GM18499 (cell line): ENCODE measurements around the gene KCNG2.

Experiments
- ATAC-seq: cut with Tn5 transposase; IDR thresholded peaks from one replicate; pipeline ENCODE4 v1.9.1; 2021; ENCODE audit warnings: moderate number of reproducible peaks; ENCODE audit not compliant: insufficient read depth, unreplicated experiment

The KCNG2 gene

DNA sequence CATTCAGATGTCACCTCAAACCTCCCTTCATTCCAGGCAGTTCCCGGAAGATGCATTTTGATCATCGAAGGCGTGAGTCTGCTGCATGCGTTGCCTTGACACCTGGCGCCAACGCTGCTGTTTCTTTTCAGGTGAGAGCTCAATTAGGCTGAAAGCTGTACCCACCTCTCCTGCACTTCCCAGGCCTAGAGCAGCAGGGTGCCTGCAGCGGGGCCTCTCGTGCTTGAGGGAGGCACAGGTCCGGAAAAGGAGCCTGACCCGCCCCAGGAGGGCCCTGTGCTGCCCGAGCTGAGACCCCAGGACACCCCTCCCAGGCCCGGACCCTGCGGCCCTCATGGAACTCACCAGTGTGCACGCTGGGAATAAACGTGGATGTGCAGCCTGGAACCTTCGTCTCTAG is 31.4 kb upstream of the KCNG2 start:
- no peak for ATAC-seq

DNA sequence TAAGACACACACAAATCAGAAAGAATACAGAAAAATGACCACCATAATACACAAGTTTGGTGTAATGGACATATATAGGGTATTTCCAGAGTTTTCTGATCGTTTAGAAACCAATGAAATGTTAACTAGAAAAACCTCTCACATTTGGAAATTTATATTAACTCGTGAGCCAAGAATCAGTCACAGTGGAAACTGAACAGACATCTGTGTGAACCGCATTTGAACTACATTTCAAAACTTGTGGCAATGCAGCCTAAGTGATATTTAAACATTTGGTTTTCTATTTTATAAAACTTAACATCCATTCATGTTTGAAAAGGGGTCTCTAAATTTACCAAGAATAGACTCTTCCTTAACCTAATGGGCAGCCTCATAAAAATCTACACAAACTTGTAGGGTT is 29.0 kb upstream of the KCNG2 start:
- ATAC-seq, result no peak

DNA sequence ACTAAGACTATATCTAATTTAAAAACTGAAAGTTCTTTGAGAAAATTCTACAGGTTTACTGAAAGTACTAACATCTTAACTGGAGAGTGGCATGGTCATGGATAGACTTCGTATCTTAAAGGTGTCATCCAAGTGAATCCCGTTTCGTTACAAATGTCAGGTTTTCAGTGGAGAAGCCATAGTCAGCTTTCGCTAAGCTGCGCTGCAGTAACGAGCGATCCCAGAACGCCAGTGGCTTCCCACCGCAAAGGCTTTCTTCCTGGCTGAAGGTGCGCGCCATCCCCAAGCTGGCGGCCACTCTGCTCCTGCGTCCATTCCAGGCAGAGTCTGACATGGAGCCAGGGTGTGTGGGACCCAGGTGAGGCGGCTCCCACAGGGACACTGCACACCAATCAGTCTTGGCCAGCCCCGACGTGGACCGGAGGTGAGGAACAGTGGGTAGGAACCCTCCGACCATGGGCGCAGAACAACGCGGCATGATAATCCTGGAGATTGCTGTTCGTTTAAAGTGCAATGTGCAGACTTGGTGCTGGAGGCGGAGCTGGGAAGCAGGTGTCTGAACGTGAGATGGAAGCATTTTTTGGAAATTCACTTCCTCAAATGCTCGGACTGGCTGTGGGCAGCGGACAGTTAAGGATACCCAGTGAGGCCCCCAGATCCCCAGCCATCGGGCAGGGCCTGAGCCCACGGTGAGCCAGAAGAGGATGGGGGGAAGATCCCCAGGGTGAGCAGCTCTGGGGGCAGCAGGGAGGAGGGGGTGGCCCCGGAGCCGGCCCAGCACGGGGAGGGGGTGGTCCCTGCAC is 27.8 kb upstream of the KCNG2 start:
- ATAC-seq, result no peak

DNA sequence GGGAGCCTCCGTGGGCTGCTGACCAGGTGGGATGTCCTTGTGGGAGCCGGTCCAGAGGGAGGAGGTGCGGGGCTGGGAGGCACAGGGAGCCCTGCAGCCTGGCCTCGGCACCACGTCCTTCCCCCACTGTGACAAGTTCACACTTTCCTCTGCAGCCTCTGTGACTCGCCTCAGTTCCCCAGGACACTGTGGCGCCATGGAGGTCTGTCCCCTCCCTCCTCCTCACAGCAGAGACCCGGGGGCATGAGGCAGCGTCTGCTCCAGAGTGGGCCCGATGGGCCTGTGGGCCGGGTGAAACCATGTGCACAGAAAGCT is 27.3 kb upstream of the KCNG2 start:
- ATAC-seq, result no peak

DNA sequence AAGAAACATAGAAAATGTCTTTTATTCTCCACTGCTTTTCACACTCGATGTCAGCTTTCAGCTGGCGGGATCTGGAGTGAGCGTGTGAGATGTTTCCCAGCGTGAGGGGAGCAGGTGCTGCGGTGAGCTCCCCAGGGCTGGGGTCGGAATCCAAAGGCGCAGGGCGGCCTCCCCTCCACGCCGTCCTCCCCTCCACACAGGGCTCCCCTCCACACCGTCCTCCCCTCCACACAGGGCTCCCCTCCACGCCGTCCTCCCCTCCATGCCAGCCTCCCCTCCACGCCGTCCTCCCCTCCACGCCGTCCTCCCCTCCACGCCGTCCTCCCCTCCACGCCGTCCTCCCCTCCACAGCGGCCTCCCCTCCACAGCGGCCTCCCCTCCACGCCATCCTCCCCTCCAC is 26.9 kb upstream of the KCNG2 start:
- ATAC-seq, result no peak

DNA sequence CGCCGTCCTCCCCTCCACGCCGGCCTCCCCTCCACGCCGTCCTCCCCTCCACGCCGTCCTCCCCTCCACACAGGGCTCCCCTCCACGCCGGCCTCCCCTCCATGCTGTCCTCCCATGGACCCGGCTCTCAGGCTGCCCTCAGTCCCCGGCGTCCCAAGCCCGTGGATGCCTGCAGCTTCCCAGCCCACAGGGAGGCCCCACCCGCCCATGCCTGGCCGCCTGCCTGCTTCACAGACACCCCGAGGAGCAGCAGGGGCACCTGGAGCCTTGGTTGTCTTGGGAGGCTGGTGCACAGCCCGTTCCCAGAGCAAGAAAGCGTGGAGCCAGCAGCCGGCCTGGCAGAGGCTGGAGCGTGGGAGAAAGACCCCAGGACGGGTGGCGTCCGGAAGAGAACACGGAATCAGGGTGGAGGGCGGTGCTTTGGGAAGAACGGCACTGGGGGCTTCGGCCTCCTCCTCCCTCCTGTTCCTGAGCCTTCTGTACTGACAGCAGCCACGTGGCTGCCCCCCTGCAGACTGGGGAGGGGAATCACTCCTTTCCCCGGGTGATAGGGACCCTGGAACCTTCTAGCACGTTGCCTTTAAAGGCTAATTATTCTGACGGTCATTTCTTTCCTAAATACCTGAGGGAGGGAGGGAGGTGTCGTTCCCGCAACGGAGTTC is 26.2 kb upstream of the KCNG2 start:
- no peak for ATAC-seq

DNA sequence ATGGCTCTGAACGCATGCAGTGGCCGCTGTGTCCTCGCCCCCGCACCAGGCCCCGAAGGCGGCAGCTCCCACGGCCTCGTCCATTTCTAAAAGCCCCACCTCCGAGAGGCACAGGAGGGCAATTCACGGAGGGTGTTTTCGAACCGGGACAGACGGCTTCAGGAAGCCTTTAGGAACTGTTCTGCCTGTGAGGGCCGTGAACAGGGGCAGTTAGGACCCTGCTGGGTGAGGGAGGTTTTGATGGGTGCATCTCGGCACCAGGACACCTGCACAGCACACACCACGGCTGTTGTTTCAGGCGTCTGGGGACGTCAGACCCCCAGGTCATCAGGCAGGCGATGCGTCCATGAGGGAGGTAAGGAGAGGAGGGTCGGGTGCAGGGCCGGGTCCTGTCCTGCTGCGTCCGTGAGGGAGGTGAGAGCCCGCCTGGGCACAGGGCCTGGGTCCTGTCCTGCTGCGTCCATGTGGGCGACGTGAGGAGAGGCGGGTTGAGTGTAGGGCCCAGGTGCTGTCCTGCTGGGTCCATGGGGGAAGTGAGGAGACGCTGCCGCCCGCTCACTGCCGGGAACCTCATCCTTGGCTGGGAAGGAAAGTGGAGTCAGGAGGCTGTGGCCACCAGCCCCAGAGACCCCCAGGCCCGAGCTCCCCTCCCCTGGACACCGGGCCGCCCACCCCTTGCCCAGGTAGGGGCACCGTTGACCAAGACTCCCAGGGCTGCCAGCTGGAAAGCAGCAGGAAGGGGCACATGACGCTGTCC is 25.5 kb upstream of the KCNG2 start:
- no peak for ATAC-seq

DNA sequence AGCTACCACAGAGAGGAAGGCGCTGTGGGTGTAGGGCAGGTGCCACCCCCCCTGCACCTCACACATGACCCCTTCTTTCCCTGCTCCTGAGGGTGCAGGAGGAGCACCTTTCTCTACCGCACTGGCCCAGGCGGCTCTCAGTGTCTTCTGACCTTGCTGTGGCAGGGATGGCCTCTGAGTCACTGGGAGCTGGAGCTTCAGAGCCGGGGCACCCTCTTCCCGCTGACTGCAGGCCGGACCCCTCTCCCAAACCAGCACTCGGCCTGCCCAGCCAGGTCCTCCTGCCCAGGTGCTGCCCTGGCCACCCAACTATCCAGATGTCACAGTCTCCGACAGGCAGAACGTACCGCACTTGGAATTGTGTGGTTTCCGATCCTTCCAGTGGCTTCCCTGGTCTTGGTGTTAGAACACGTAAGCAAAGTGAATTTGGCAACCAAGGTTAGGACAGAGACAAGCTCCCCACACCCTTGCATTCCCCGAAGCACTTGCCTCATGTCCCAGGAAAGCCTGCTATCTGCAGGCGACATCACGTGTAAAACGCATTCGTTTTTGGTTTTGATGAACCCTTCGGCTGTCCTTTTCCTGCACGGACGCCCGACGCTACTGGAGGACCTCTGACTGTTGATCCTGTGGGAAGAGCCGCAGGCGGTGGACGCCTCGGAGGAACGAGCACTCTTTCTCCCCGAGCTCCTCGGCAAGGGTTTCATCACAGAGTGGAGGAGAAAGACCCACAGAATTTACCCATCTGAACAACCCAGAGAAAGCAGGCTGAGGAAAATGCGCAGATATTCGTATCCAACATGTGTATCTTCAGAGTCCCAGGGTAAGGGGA is 24.7 kb upstream of the KCNG2 start:
- ATAC-seq, result no peak

DNA sequence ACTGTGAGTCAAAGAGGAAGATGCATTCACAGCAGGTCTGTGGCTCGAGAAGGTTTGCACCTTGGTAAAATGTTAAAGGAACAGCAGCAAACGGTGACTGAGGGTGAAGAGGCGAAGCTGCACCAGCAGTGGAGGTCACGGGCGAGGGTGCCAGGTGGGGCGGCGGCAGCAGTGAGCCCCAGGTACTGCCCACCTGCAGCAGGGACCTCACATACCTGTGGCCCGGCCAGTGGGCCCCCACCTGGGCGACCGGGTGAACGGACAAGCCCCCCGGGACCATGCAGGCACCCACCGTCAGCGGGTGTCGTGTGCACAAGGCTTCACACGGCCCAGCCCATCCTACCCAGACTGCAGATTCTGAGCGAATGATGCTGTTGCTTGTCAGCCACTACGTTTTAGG is 23.6 kb upstream of the KCNG2 start:
- no peak for ATAC-seq

DNA sequence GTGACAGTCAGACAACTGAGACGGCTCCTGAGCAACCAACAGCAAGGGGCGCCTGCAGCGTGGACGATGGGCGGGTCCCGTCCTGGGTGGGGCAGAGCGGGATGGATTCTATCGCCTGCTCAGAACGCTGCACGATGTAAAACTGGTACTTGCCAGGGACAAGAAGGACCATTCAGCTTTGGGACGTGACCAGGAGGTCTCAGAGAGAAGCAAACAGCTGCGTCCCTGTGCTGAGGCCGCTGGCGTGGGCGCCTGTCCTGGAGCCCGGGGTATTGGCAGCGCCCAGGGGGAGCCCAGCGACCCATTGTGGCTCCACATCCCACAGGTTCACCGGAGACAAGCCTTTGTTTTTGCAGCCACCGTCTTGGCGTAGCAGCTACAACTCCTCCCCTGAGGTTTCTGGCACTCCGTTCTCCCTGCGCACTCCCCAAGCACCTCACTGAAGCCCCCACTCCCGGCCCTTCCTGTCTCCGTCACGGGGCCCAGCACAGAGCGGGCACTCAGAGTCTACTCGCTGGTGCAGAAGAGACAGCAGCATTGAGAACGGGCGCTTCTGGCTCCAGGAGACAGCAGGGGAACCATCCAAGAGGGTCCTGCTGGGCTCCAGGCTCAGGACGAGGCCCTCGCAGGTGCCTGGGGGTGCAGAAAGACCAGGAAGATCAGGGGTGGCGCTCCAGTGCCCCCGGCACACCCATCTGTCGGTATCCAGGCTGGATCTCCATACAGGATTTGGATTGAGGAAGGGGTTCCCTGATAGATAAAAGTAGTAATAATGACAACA is 22.1 kb upstream of the KCNG2 start:
- ATAC-seq, result no peak

DNA sequence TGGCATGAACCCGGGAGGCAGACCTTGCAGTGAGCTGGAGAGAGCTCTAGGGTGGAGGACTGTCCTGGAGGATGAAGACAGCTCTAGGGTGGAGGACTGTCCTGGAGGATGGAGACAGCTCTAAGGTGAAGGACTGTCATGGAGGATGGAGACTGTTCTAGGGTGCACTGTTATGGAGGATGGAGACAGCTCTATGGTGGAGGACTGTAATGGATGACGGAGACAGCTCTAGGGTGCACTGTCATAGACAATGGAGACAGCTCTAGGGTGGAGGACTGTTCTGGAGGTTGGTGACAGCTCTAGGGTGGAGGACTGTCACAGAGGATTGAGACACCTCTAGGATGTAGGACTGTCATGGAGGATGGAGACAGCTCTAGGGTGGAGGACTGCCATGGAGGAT is 21.1 kb upstream of the KCNG2 start:
- no peak for ATAC-seq

DNA sequence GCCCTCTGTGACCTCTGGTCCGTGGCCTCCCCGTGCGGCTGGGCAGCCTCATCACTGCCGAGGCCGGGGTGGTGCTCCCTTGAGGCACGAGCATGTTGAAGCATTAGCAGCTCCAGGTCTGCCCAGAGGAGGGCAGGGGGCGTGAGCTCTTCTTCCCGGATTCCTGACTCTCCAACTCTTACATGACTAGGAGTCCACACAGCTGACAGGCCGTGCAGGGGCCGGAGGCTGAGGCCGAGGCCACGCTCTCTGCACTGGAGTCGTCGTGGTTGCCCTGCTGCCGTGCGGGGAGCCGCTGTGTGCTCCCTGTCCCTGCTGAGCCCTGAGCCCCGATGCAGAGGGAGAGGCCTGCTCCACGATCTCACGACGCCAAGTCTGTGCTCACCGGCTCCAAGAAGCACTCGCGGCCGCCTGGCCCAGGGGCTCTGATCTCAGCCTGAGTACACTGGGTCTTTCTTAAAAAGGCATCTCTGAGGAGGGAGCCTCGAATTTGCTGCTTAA is 19.4 kb upstream of the KCNG2 start:
- ATAC-seq, result no peak

DNA sequence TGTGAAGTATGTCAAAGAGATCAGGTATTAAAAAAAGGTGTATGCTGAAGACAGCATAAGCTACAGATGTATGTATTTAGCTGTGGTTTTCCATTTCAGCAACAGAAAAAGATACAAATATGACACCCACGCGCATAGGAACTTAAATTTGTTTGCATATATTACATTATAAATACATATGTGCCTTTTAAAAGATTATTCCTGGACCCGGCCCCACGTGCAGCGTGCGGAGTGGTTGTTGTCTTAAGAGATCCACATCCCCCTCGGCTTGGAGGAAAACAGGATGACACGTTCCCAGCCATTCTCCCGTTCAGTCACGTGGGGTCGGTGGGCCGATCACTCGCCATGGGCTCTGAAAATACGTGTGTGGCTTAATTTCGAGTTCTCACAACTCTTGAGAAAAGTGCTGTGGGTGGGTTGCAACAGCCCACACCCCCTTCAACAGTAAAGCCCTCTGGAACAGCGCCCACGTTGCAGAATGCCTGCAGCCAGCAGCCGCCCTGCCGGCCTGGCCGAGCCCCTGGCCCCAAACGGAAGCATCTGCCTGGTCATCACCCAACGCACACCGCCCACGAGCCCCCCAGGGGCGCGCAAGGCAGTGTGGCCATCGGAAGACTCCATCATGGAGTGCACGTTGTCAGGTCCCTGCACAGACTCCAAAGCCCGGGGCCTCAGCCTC is 18.6 kb upstream of the KCNG2 start:
- ATAC-seq, result no peak

DNA sequence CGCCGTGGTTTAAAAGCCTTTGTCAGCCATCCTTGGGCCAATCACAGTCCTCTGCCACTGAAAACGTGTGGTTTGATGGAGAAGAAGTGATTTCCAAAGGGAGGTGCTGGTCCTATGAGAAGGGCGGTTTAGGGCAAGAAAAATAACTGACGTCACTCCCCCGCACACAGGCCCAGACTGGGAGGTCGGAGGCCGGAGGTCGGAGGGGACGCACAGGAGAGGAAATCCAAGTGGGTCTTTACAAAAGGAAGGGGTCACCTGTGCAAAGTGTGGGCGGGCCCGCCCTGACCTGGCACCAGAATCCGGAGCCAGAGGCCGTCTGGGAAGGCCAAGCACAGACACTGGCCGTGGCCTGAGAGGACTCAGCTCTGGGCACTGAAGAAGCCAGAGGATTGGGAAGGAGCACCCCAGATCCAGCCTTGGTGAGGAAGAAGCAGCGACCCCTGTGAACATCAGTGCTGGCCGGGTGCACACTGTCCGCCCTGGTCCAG is 18.0 kb upstream of the KCNG2 start:
- no peak for ATAC-seq

DNA sequence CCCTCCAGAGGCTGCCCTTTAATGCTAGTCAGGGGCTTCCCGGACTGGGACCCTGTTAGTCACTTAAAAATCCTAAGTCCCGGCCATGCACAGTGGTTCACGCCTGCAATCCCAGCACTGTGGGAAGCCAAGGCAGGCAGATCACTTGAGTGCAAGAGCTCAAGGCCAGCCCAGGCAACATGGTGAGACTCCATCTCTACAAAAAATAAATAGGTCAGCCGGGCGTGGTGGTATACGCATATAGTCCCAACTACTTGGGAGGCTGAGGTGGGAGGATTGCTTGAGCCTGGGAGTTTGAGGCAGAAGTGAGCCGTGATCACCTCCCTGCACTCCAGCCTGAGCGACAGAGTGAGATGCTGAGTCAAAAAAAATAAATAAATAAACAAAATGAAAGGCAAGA is 17.2 kb upstream of the KCNG2 start:
- ATAC-seq, result no peak

DNA sequence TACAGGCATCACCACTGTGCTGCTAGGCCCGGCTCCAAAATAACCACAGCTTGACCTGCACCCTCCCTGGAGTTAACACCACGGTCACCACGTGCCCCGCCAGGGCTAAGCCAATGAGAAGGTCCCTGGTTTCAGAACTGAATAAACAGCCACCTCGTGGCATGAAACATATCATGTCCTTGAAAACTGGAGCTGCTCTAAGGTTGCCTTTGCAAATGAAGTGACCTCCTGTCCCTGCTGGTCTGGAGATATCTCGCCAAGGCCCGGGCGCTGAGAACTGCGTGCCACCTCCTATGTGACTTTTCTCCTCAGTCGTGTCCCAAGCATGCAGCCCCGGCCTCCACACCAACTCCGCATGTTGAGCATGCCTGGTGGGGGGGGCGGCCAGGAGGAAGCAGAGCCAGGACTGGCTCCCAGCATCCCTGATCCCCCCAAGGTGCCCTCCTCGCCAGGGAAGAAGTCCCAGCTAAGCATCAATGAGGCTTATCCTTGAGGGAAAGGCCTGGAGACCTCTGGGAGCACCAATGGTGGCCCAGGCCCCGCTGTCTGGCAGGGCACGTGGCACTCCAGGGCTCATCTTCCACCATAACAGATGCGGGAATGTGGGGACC is 16.3 kb upstream of the KCNG2 start:
- ATAC-seq, result no peak

DNA sequence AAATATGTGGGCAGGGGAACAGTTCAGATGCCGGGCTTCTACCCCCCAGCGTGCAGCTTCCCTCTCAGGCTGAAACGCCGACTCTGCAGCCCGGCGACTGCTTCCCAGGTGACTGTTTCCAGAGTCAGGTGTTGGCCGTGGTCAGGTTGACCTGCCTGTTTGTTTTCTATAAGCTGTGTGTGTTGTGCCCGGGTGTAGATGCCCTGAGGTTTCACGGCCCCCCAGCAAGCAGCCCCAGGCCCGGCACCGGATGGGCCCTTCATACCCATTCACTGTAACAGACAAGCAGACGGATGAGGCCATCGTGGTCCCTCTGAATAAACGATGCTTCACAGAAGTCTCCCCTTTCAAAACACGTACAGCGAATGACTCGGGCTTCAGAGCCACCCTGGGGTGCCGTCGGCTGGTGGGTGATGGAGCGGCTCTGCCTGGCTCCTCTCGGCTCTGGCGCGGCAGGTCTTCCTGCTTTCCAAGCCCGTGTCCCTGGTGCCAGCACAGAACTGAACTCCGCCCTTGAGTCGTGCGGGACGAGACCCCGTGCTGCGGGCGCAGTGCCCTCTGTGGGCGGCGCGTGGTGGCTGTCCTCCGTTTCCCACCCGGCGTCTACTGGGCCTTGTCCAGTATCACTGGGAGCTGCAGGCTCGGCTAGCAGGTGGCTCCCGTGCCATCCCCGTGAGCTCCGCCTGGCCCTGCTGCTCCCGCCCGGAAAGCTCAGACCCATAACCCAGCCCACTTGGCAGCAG is 15.0 kb upstream of the KCNG2 start:
- ATAC-seq, result no peak
